ENCODE measurements around the gene TP73.

The TP73 gene

GRCh38 chr1:3776231-3776961 is 124.1 kb downstream of the TP73 start:
- no peak for DNase-seq (ENCODE audit: extremely low read depth in 1 of 2, low read depth in 1 of 2)

DNA sequence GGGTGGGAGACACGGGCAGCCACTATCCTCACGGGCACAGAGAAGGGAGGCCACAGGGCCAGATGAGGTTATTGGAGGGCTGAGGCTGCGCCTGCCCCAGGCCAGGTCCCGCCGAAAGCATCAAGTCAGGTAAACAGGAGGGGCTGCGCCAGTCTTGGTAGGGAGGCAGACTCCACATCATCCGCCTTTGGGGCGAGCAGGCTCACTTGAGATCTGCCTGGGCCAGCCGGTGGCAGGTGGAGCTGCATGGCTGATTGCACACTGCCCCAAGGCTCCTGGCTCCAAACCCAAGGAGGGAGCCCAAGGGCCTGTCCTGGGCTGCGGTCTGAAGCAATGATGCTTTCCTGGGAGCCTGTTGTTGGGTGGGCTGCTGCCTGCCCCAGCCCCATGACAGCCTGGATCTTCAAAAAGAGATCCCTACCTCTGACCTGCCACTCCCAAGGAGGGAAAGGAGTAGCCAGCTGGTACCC is 124.8 kb downstream of the TP73 start:
- DNase-seq (ENCODE audit: extremely low read depth in 1 of 2, low read depth in 1 of 2) = no peak

GRCh38 chr1:3777647-3778589 is 125.6 kb downstream of the TP73 start:
- DNase-seq (ENCODE audit: extremely low read depth in 1 of 2, low read depth in 1 of 2) = no peak

- DNase-seq (ENCODE audit: extremely low read depth in 1 of 2, low read depth in 1 of 2) = no peak
These were observed 126.4 kb downstream of the TP73 start for GRCh38 chr1:3778590-3779264.

DNA sequence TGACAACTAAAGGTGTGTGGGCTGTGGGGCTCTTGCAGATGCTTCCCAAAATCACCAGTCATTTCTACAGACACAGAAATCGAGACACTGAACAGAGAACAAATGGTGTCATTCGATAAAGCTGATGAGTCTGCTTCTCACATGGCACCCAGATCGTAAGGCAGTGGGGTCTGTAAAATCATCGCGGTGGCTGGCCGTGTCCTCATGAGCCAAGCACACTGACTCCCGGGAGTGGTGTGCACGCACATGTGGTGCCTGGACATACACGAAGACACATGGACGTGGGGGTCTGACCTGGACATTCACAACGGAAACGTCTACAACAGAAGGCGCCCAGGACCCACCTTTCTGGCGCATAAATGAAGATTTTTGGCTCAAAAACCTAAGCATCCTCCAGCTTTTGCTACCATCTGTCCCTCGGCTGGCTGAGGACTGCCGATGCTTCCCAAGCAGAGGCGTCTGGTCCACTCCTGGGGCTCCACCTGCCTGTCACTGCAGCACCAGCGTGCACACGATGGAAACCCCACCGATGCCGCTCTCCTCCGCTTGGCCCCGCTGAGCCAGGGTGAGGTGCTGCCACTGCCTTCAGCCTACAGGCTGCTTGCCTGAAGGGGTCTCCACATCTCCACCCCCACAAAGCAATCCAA is 127.1 kb downstream of the TP73 start:
- DNase-seq (ENCODE audit: extremely low read depth in 1 of 2, low read depth in 1 of 2) = no peak

DNA sequence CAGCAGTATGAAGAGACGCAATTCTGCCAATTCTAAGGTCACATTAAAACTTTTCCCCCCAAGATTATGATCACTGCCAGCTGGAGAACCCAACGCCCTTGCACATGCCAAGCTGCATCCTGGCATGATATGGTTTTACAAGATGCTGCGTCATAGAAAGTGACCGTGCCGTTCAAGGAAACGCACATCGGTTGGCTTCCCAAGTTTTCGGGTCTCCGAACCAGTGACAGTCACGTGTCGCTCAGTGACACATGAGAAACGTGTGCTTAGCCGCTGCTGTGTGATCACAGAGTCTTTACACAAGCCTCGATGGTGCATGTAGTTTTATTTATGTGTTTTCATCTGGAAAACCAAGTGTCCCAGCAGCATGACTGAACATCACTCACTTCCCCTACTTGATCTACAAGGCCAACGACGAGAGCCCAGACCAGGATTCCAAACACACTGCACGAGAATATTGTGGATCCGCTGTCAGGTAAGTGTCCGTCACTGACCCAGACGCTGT is 127.6 kb downstream of the TP73 start:
- DNase-seq (ENCODE audit: extremely low read depth in 1 of 2, low read depth in 1 of 2) = no peak

- DNase-seq (ENCODE audit: extremely low read depth in 1 of 2, low read depth in 1 of 2) = no peak
These were observed 128.6 kb downstream of the TP73 start for GRCh38 chr1:3780901-3781300.

DNA sequence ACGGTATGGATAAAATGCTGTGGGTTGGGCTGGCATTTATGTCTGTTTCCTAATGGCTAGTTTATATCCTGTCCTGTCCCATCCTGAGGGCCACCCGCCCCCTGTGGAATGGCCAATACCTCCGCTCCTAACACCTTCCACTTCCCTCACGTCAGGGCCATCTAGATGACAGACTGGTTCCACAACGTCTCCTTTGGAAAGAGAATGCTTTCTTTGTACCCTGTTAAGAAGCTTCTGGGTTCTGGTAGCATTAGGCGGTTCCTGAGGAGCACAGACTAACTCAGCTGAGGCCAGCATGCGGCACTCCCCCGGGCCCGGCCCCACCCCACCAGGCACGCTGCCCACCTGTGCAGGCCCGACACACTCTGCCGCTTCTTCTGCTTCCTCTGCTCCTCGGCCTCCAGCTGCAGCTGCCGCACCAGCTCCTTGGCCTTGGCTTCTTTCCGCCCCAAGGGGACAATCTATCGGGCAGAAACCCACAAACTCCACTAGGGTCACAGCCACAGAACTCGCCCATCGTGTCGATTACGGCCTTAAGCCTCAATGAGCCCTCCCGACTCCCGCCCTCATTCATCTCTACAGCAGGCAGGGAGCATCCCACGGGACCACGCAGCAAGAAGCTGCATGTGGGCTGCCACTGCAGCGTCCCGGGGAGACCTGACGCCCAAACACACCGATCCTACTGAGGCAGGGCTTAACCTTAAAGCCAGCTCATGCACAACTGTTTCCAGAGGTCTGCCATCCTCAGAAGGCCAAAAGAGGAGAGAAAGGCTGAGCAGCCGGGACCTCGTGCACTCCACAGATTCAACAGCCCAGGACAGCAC is 131.5 kb downstream of the TP73 start:
- DNase-seq (ENCODE audit: extremely low read depth in 1 of 2, low read depth in 1 of 2) = no peak

DNA sequence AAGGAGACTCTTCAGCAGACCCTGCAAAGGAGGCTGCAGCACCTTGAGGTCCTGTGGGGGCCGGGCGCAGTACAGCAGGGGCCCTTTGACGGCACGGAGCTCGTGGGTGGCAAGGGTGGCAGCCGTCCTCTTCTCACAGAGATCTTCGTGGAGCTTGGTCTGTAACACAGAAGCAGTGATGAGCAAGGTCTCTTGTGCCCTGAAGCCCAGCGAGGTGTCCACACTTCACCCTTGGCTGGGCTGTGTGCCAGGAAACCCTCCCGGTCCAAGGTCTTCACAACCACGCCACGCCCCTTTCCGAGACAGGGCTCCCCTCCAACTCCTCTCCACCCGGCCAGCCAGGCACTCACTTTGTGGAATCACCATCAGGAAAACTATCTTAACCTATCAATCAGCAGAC is 132.7 kb downstream of the TP73 start:
- no peak for DNase-seq (ENCODE audit: extremely low read depth in 1 of 2, low read depth in 1 of 2)

DNA sequence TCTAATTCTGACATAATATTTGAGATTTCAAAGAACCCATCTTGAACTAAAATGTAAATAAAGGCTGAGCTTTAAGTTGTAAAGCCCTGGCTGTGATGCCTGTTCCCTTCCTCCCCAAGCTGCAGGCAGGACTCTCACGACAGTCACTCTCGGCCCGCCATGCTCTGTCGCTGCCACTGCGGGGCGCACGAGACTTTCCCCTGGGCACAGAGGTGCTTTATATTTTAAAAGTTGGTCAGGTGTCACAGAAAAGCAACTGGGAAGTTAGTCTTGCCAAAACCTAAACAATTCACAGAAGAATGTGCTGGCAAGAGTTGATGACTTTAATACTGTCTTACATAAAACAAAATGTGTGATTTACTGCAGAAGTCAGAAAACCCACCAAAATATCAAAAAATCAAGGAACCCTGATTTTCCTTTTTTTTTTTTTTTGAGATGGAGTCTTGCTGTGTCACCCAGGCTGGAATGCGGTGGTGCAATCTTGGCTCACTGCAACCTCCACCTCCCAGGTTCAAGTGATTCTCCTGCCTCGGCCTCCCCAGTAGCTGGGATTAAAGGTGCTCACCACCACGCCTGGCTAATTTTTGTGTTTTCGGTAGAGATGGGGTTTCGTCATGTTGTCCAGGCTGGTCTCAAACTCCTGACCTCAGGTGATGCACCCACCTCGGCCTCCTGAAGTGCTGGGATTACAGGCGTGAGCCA is 133.3 kb downstream of the TP73 start:
- DNase-seq (ENCODE audit: extremely low read depth in 1 of 2, low read depth in 1 of 2) = no peak
